ENCODE measurements around the gene TXNDC11. TPM values are rescaled to one million over a fixed set of nuclear protein-coding genes. Genes with fewer than 3 reads are reported as not detected.

TXNDC11 gene
- total and polyA plus RNA-seq, 9 of the 15 experiments (the other 6 are each of a cell fraction or from before 2014, with no cell fraction given): 0.66 to 32.6 (median 26.2) TPM

DNA sequence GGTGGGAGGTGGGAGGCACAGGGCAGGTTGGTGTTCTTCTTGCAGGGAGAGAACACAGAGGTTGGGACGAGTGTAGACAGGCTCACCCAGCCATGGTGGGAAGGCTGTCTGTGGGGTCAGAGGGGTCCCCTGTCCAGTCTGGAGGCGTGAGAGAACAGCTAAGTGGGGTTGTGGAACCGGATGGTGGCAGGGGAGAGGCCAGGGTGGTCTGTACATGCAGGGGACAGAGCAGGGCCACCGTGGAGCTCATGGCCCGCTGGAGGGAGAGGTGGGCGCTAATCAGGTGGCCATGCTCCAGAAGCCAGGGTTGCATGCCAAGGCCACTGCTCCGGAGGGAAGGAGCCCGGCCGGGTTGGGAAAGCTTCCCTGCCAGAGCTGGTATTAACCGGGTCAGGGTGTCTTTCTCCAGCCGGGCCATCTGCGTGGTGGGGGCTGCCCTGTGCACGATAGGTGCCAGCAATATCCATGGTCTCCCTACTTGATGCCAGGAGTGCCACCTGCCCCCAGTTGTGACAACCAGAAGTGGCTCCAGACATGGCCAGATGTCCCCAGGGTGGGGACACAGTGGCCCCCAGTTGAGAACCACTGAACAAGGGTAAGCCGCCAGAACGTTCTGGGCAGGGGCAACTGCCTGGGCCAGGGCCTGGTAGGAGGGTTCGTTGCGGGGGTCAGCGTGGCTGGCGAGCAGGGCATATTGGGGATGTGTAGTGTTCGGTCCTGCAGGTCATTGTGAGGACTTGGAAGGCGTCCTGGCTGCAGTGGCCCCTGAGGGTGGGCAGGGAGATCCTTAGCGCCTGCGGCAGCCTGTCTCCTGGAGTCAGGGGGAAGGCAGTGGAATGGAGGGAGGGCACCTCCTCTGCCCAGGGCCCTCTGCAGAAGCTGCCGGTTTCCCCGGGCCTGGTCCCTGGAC is 69.3 kb downstream of the TXNDC11 start:
- 70% methylated on average over 20 of the region's 25 CpGs for WGBS (ENCODE audit: insufficient coverage, low coverage, missing lambda C conversion rate)
- BruUV-seq (replicated peaks): no TSS peak
- ChIA-PET POLR2A (interaction anchor here (0.7 kb wide), 1 partner anchor 278 kb away, joined by 3 read pairs; no protein-coding TSS in a partner anchor), CTCF (ENCODE audit: low intra/inter-chr PET ratio) (no interaction called here)
- H3K9me1 ChIP-seq (ENCODE audit: control insufficient read depth, insufficient read depth, low read length): no peaks in the 10 kb centered on the region
- H3K27me3 ChIP-seq (ENCODE audit: control insufficient read depth in 2 of 2, insufficient read depth in 2 of 2, low read length in 2 of 2): no peaks in the 10 kb centered on the region
- FAIRE-seq (no peak), ATAC-seq (no peak), DNase-seq (ENCODE audit: extremely low read depth in 1 of 4, low spot score in 3 of 4) (no peak)
- H3K36me3 ChIP-seq (ENCODE audit: control insufficient read depth, insufficient read depth, low read length): peaks cover 12% of the 10 kb centered on the region; the same call in 1 of the 3 replicates
- peaks cover 0 to 64% of the 10 kb centered on the region in 2 experiments; a peak in 3 of 5 replicates for H3K4me1 ChIP-seq (replicated peaks in 1 of 2; ENCODE audit: control insufficient read depth in 2 of 2, insufficient read depth in 2 of 2, low read length in 2 of 2)
- intact Hi-C loops (cut with micrococcal nuclease): loop anchor here (10.0 kb wide), 1 partner anchor 141 kb away; no protein-coding TSS in a partner anchor
- no peaks in the 10 kb centered on the region for H3K9me3 ChIP-seq (replicated peaks; ENCODE audit: control insufficient read depth, insufficient read depth, low read depth, low read length)
- no peak overlapping the region for H3K4me3 ChIP-seq
- in situ Hi-C loops (cut with MboI): loop anchor here (25.0 kb wide), 1 partner anchor 711 kb away; no protein-coding TSS in a partner anchor
- TF ChIP-seq ZBTB8A (IDR thresholded peaks at IDR 0.05; ENCODE audit: partially characterized antibody): no peak
- TF ChIP-seq MCM3 (IDR thresholded peaks at IDR 0.05): no peak
- TF ChIP-seq, protein P1, sequence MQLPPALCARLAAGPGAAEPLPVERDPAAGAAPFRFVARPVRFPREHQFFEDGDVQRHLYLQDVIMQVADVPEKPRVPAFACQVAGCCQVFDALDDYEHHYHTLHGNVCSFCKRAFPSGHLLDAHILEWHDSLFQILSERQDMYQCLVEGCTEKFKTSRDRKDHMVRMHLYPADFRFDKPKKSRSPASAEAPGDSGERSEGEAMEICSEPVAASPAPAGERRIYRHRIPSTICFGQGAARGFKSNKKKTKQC (CRISPR knock-in tag; IDR thresholded peaks at IDR 0.05): no peak
- TF ChIP-seq, protein P2, sequence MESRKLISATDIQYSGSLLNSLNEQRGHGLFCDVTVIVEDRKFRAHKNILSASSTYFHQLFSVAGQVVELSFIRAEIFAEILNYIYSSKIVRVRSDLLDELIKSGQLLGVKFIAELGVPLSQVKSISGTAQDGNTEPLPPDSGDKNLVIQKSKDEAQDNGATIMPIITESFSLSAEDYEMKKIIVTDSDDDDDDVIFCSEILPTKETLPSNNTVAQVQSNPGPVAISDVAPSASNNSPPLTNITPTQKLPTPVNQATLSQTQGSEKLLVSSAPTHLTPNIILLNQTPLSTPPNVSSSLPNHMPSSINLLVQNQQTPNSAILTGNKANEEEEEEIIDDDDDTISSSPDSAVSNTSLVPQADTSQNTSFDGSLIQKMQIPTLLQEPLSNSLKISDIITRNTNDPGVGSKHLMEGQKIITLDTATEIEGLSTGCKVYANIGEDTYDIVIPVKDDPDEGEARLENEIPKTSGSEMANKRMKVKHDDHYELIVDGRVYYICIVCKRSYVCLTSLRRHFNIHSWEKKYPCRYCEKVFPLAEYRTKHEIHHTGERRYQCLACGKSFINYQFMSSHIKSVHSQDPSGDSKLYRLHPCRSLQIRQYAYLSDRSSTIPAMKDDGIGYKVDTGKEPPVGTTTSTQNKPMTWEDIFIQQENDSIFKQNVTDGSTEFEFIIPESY (CRISPR knock-in tag; IDR thresholded peaks at IDR 0.05): 0 out of 2 replicates have a peak, but pooled peaks have one; percentile 17
- no peak for TF ChIP-seq ZNF354B (CRISPR knock-in tag; IDR thresholded peaks at IDR 0.05)
- H2AFZ ChIP-seq (ENCODE audit: low read depth, low read length): no peak overlapping the region
- no peak overlapping the region for H3K27ac ChIP-seq (ENCODE audit: extremely low read depth, low read depth, low read length)
- H3K9ac ChIP-seq (ENCODE audit: insufficient read depth in 1 of 2, low read depth in 2 of 2, low read length in 2 of 2): peak overlapping the region in 1 of 2 experiments; percentile 24; a peak in 2 of 4 replicates
- peaks cover 25% of the 10 kb centered on the region for H4K20me1 ChIP-seq (replicated peaks; ENCODE audit: control insufficient read depth, insufficient read depth, low read length)
- H3K4me2 ChIP-seq (ENCODE audit: insufficient read depth, low read length): no peak overlapping the region
- H3K79me2 ChIP-seq (ENCODE audit: control insufficient read depth, insufficient read depth, low read length): no peaks in the 10 kb centered on the region
